Measurements from ENCODE around the gene DPYSL3. TPM values are rescaled to one million over a fixed set of nuclear protein-coding genes. Genes with fewer than 3 reads are reported as not detected.

The DPYSL3 gene
- total RNA-seq, 1 experiment from 2014 or later, result 17.2 TPM

DNA sequence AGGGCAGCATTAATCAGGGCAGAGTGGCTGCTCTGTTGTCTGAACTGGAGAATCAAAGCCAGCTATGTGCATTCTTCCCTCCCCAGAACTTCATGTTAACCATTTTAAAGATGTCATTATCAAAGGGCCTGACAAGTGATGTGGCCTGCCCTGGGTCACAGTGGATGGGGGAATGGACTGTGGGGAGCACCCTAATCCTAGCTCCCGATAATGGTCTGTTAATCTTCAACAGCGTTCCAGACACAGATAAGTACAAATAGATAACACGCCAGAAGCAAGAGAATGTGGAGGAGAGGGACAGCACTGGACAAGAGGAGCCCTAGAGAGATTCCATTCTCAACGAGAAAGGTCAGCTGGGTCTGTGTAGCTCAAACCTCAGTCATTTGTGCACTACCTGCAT, 77.5 kb downstream of the DPYSL3 start:
- H3K9me3 ChIP-seq (ENCODE audit: control insufficient read depth in 1 of 2, insufficient read depth in 1 of 2, low read depth in 1 of 2, low read length in 2 of 2), result no peaks in the 10 kb centered on the region
- H3K79me2 ChIP-seq (ENCODE audit: insufficient read depth, low read length), result no peaks in the 10 kb centered on the region
- no TSS peak for BruUV-seq (replicated peaks)
- H3K36me3 ChIP-seq (ENCODE audit: control insufficient read depth in 1 of 2, insufficient read depth in 2 of 2, low read length in 2 of 2), result no peaks in the 10 kb centered on the region
- H3K4me1 ChIP-seq (ENCODE audit: control insufficient read depth in 1 of 2, insufficient read depth in 2 of 2, low read length in 2 of 2), result no peaks in the 10 kb centered on the region
- no peak for DNase-seq (ENCODE audit: low read depth, low spot score)
- H2AFZ ChIP-seq (ENCODE audit: low read depth, low read length, poor library complexity, severe bottlenecking), result no peak overlapping the region
- H3K4me3 ChIP-seq (replicated peaks in 1 of 2; ENCODE audit: low read depth in 1 of 2, low read length in 2 of 2), result no peak overlapping the region
- ChIA-PET RAD21 (ENCODE audit: low non-redundant PET in 1 of 2, low total read pairs in 2 of 2, uncharacterized antibody in 2 of 2, unreplicated experiment in 2 of 2) (no interaction called here), POLR2A (no interaction called here), CTCF (no interaction called here)
- TF ChIP-seq SP1 (IDR thresholded peaks at IDR 0.05; ENCODE audit: low read depth), result no peak
- TF ChIP-seq ZFX (IDR thresholded peaks at IDR 0.05), result no peak
- no peak for TF ChIP-seq ZNF274 (IDR thresholded peaks at IDR 0.05; ENCODE audit: low read depth, low read length)
- no peak for TF ChIP-seq POLR2AphosphoS5 (IDR thresholded peaks at IDR 0.05; ENCODE audit: low read depth, low read length)
- TF ChIP-seq, protein P1, sequence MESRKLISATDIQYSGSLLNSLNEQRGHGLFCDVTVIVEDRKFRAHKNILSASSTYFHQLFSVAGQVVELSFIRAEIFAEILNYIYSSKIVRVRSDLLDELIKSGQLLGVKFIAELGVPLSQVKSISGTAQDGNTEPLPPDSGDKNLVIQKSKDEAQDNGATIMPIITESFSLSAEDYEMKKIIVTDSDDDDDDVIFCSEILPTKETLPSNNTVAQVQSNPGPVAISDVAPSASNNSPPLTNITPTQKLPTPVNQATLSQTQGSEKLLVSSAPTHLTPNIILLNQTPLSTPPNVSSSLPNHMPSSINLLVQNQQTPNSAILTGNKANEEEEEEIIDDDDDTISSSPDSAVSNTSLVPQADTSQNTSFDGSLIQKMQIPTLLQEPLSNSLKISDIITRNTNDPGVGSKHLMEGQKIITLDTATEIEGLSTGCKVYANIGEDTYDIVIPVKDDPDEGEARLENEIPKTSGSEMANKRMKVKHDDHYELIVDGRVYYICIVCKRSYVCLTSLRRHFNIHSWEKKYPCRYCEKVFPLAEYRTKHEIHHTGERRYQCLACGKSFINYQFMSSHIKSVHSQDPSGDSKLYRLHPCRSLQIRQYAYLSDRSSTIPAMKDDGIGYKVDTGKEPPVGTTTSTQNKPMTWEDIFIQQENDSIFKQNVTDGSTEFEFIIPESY (IDR thresholded peaks at IDR 0.05; ENCODE audit: extremely low read depth, insufficient replicate concordance, low read length), result no peak
- TF ChIP-seq, protein P2, sequence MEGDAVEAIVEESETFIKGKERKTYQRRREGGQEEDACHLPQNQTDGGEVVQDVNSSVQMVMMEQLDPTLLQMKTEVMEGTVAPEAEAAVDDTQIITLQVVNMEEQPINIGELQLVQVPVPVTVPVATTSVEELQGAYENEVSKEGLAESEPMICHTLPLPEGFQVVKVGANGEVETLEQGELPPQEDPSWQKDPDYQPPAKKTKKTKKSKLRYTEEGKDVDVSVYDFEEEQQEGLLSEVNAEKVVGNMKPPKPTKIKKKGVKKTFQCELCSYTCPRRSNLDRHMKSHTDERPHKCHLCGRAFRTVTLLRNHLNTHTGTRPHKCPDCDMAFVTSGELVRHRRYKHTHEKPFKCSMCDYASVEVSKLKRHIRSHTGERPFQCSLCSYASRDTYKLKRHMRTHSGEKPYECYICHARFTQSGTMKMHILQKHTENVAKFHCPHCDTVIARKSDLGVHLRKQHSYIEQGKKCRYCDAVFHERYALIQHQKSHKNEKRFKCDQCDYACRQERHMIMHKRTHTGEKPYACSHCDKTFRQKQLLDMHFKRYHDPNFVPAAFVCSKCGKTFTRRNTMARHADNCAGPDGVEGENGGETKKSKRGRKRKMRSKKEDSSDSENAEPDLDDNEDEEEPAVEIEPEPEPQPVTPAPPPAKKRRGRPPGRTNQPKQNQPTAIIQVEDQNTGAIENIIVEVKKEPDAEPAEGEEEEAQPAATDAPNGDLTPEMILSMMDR (IDR thresholded peaks at IDR 0.05 in 2 of 3, conservative IDR thresholded peaks at IDR 0.05 in 1 of 3; ENCODE audit: borderline replicate concordance in 1 of 3, insufficient read depth in 1 of 3, low read depth in 2 of 3, low read length in 2 of 3), result no peak
- TF ChIP-seq, protein P3, sequence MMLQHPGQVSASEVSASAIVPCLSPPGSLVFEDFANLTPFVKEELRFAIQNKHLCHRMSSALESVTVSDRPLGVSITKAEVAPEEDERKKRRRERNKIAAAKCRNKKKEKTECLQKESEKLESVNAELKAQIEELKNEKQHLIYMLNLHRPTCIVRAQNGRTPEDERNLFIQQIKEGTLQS (IDR thresholded peaks at IDR 0.05), result no peak
- TF ChIP-seq JUND (IDR thresholded peaks at IDR 0.05), result no peak
- no peak for TF ChIP-seq EGR1 (IDR thresholded peaks at IDR 0.05; ENCODE audit: low read depth)
- TF ChIP-seq FOSL1 (IDR thresholded peaks at IDR 0.05; ENCODE audit: low read depth), result no peak
- TF ChIP-seq CEBPB (IDR thresholded peaks at IDR 0.05; ENCODE audit: low read depth), result no peak
- TF ChIP-seq, protein P4, sequence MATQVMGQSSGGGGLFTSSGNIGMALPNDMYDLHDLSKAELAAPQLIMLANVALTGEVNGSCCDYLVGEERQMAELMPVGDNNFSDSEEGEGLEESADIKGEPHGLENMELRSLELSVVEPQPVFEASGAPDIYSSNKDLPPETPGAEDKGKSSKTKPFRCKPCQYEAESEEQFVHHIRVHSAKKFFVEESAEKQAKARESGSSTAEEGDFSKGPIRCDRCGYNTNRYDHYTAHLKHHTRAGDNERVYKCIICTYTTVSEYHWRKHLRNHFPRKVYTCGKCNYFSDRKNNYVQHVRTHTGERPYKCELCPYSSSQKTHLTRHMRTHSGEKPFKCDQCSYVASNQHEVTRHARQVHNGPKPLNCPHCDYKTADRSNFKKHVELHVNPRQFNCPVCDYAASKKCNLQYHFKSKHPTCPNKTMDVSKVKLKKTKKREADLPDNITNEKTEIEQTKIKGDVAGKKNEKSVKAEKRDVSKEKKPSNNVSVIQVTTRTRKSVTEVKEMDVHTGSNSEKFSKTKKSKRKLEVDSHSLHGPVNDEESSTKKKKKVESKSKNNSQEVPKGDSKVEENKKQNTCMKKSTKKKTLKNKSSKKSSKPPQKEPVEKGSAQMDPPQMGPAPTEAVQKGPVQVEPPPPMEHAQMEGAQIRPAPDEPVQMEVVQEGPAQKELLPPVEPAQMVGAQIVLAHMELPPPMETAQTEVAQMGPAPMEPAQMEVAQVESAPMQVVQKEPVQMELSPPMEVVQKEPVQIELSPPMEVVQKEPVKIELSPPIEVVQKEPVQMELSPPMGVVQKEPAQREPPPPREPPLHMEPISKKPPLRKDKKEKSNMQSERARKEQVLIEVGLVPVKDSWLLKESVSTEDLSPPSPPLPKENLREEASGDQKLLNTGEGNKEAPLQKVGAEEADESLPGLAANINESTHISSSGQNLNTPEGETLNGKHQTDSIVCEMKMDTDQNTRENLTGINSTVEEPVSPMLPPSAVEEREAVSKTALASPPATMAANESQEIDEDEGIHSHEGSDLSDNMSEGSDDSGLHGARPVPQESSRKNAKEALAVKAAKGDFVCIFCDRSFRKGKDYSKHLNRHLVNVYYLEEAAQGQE (IDR thresholded peaks at IDR 0.05; ENCODE audit: low read depth), result no peak
- no peak for TF ChIP-seq RAD21 (IDR thresholded peaks at IDR 0.05; ENCODE audit: low read depth)
- TF ChIP-seq TCF7L2 (IDR thresholded peaks at IDR 0.05; ENCODE audit: borderline replicate concordance, extremely low read depth, insufficient read depth, insufficient read length), result no peak
- TF ChIP-seq SRF (IDR thresholded peaks at IDR 0.05; ENCODE audit: low read depth), result no peak
- no peaks in the 10 kb centered on the region for H3K9me2 ChIP-seq (ENCODE audit: insufficient read depth)
- intact Hi-C loops (cut with micrococcal nuclease), result no loop called here
- no peaks in the 10 kb centered on the region for H4K20me1 ChIP-seq (ENCODE audit: insufficient read depth)
- no peak for ATAC-seq
- no peak overlapping the region for H3K27ac ChIP-seq (ENCODE audit: low read depth, low read length)
- H3K9ac ChIP-seq (ENCODE audit: low read length), result no peak overlapping the region
- no peaks in the 10 kb centered on the region for H3K27me3 ChIP-seq (ENCODE audit: insufficient read depth, low read length)
- no peak overlapping the region for H3K4me2 ChIP-seq (ENCODE audit: low read length)
